DMS 273 (cell line): ENCODE data around the gene ULK4.
A peak's percentile ranks its signal among the peaks of the same experiment; 100 is the strongest.
"Not testable (repeated sequence)": the region's sequence is repeated elsewhere in the genome, so short reads cannot be mapped to it uniquely, and the experiment has no call there.

Experiments
- DNase-seq: peaks from one replicate; lab custom pipeline; 2025; ENCODE audit not compliant: unreplicated experiment; lab: John Stamatoyannopoulos, UW

ULK4 gene

DNA sequence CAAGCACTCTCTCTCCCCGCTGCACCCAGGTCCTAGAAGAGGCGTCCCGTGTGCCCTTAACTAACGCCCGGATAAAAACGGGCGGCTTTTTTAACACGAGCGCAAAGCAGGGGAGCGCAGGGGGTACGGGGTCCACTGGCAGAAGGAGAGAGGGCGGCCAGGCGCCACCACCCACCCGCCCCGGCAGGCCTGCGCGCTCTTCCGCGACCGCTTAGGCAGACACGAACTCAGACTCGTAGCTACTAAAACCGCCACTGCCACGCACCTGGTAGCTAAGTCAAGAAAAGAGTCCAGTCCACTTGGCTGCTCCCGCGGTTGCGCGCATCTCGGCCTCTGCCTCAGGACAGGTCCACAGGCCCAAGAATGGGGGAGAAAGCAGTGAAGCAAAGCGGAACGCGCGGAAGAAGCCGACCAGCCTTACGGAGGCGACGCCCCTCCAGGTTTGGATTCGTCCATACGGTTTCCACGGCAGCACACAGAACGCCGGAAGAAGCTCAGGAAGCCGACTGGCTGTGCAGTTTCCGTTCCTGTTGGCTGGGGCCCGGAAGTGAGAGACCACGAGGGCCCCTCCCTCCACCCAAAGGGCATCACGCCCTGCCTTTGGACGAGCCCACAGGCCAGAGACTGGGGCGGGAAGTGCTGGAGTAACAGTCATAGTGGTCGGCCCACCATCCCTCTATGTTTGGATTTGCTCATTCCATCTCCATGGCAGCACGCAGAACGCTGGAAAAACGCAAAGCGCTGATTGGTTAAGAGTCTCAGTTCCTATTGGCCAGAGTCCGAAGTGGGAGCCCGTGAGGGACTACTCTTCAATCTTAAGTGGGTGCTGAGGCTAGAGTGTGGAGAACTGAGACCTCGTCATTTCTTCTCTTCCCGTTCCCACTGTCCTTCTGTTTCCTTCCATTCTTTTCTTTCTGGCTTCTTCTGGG lies at the start of gene ULK4:
TSS of gene ULK4 (minus strand) at position 353 of the 929 bp plus-strand sequence. CDS start 7,344 bp downstream, outside the sequence.
- peak; percentile 98 for DNase-seq

DNA sequence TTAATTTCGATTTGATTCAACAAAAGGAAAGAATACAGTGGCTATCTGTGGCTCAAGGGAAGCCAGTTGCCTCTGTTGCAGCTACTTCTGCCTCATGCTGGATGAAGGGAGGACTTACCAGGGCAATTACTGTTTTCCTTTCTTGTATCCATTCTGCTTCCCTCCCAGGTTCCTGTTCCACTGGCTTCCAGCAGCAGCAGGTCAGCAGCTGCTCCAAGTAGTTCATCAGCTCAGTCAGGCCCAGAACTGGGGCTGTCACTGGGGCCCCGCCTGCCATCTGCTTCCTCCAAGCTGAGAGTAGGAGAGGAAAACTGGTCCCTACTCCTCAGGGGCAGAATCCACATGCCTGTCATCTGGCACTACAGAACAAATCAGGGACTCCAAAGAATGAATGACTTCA lies 48.6 kb upstream of the ULK4 start:
- peak; percentile 89 for DNase-seq

DNA sequence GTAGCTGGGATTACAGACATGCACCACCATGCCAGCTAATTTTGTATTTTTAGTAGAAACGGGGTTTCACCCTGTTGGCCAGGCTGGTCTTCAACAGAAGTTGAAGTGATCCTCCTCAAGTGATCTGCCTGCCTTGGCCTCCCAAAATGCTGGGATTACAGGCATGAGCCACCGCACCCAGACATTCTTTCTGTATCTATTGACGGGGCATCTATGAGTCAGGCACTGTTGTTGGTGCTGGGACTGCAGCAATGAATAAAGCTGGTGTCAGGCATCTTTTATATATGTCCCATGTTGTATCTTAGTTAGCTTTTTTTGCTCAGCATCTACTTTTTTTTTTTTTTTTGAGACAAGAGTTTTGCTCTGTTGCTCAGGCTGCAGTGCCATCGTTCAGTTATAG lies 47.6 kb upstream of the ULK4 start:
- DNase-seq: no peak

DNA sequence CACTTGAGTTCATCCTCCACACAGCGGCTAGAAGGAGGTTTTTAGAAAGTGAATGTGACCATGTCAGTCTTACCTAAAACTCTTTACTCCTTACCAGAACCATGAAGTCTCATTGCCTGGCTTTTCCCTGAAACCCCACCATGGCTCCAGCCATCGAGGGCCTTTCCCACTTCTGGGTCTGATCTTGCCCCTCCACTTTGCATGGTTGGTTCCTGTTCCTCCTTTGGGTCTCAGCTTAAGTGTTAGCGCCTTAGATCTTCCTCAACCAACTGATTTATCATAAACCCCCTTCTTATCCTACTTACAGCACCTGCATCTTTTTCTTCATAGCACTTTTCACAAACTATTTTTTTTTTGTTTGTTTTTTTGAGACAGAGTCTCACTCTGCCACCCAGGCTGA lies 45.9 kb upstream of the ULK4 start:
- no peak for DNase-seq

DNA sequence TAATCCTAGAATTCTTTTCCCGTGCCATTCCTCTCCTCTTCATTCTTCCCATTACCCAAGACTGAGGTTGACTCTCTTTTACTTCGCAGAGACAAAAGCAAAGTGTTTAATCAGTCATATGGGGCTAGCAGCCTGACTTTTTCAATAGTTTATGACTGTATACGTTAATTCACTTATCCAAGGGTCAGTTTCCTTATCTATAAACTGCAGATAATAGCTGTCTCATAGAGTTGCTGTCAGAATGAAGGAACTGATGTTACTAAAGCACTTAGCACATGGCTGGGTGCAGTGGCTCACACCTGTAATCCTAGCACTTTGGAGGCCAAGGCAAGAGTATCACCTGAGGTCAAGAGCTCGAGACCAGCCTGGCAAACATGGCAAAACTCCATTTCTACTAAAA lies 43.5 kb upstream of the ULK4 start:
- no peak for DNase-seq

DNA sequence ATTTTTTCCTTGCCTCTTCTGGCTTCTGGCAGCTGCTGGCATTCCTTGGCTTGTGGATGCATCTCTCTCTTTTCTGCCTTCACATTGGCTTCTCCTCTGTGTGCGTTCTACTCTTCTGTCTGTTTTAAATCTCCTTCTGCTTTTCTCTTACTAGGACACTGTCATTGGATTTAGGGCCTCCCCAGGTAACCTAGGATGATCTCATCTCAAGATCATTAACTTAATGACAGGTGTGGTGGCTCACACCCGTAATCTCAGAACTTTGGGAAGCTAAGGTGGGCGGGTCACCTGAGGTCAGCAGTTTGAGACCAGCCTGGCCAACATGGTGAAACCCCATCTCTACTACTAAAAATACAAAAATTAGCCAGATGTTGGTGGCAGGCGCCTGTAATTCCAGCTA lies 40.9 kb upstream of the ULK4 start:
- DNase-seq: no peak

DNA sequence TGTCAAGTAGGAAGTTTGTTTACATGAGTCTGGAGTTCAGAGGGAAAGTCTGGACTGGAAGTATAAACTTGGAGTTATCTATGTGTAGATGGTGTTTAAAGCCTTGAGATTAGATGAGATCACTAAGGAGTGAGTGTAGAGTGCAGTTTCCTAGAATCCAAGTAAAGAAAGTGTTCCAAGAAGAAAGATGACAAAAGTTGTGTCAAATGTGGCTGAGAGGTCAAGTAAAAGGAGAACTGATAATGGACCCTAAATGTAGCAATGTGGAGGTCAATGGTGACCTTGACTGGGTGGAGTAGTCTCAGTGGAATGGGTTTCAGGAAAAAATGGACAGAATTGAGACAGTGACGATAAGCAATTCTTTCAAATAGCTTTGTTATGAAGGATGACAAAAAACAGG lies 39.9 kb upstream of the ULK4 start:
- DNase-seq: no peak

DNA sequence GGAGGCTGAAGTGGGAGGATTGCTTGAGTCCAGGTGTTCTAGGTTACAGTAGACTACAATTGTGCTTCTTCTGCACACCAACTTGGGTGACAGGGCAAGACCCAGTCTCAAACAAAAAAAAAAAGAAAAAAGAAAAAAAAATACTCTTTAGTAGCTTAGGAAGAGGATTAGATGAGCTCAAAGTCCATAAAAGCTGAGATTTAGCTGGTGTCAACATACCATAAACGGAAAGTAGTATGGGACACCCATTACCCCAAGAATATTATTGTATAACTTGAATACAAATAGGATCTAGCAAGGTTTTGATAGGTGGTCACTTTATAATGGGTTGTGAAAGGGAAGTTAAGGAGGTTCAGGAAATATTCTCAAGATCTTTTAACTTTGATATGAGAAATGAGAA lies 38.0 kb upstream of the ULK4 start:
- DNase-seq: no peak

DNA sequence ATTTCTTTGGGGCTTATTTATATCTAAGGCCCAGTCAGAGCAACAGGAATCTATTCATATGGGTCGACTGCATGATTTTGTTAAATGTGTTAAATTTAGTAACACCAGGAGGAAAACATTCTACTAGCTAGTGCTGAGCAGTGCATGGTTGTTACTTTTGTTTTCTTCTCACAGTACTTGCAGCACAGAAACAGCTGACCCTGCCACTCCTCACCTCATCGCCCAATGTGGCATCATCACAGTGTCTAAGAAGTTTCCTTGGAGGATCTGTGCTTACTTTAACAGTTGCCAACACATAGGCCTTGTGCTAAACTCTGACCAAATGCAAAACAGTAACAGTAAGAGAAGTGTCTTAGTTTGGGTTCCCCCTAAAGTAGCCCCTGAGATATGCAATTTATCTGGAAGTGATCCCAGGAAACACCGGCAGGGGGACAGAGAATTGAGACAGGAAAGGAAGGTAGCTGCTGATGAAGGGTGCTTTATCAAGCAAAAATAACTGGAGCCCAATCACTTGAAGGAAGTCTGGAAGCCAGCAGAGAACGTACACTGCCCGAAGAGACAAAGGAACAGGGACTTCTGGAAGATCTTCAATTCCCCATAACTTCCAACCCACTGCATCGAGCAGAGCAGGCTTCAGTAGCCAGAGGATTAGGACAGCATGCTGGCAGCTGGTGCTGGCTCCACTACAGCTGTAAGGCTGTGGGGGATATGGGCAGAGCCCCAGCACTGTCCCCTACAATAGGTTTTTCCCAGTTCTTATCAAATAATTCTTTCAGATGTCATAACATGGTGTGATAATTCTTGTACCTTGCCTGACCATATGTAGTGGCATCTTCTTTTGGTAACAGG lies 36.0 kb upstream of the ULK4 start:
- DNase-seq: peak; percentile 57

DNA sequence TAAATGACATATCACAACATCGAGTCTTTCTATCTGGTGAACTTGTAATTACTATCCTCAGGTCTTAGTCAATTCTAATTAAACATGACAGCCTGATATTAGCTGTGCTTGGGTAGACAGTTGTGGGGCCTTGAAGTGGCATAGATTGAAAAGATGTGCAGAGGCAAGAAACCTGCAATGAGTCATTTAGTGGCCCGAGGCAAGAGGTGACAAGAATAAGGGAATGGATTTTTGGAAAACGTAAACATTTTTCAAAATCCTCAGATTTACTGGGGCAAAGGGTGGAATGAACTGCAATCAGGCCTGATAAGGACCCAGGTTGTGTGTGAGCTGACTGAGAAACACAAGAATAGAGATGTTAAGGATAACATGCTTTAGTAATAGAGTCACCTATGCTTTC lies 29.5 kb upstream of the ULK4 start:
- DNase-seq: no peak

DNA sequence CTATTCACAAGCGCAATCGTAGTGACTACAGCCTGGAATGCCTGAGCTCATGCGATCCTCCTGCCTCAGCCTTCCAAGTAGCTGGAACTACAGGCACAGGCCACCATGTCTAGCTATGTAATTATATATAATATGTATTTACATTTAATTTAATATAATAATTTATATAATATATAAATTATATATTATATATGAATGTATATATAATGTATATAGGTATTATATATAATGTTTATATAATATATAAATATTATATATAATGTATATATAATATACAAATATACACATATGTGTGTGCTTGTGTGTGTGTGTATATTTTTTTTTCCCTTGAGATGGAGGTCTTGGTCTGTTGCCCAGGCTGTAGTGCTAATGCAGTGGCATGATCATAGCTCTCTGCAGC lies 27.6 kb upstream of the ULK4 start:
- DNase-seq: no peak

DNA sequence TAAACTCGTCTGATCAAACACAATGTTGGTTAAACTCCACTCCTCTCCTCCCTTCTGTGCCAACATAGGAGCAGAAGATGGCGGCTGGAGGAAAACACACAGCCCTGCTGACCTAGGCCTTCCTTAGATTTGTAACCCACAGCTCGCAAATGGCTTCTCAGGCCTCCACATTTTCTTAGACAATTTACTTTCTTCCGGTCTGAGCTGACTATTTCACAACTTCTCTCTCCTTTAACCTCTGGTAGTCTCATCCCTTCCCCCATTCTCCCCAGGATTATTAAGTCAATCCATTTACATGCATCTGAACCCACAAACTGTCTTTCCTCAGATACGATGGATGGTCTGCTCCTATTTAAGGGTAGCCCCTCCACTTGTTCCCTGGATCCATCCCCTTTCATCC lies 25.7 kb upstream of the ULK4 start:
- DNase-seq: no peak

DNA sequence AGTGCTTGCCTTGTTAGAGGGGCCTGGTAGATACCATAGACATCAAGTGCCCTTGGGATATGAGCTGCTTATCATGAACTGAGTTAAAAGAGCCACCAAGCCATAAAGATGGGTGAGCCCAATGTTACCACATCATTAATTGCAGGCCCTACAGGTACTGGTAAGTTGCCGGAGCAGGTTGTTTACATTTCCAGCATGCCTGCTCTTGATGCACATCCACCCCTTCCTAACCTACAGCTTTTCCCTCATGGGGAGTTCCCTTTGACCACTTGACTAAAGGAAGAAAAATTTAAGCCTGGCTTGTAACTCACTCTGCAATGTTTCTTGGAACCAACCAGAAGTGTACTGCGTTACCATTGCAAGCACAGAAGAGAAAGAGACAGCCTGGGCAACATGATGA lies 24.7 kb upstream of the ULK4 start:
- DNase-seq: no peak

DNA sequence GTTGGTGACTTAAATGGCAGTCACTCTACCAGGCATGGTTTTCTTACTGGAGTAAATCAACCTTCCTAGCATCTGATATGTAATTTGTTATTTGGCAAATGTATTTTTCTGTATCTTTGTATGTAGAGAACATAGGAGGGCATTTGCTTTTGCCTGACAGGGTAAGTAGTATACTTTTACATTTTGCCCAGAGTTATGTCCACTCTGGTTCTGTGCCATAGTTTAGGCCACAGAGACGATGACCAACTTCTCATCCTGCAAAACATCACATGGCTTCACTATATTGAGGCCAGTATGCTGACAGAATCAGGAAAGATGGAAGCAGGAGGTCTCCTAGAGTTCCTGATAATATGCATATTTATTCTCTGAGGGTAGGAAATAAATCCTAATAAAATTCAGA lies 23.1 kb upstream of the ULK4 start:
- no peak for DNase-seq

DNA sequence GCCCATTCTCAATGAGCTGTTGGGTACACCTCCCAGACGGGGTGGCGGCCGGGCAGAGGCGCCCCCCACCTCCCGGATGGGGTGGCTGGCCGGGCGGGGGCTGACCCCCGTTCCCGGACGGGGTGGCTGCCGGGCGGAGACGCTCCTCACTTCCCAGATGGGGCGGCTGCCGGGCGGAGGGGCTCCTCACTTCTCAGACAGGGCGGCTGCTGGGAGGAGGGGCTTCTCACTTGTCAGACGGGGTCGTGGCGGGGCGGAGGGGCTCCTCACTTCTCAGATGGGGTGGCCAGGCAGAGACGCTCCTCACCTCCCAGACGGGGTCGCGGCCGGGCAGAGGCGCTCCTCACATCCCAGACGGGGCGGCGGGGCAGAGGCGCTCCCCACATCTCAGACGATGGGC lies 21.2 kb upstream of the ULK4 start:
- not testable (repeated sequence) for DNase-seq

DNA sequence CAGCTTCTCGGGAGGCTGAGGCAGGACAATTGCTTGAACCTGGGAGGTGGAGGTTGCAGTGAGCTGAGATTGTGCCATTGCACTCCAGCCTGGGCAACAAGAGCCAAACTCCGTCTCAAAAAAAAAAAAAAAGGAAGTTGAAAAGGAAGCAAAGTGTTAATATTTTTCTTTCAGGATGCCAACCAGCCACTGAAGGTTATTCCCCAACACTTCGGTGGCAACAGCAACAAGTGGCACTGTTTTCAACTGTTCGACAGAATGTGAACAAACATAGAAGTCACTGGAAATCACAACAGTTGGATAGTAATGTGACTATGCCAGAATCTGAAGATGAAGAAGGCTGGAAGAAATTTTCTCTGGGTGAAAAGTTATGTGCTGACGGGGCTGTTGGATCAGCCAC lies 15.5 kb upstream of the ULK4 start:
- not testable (repeated sequence) for DNase-seq

DNA sequence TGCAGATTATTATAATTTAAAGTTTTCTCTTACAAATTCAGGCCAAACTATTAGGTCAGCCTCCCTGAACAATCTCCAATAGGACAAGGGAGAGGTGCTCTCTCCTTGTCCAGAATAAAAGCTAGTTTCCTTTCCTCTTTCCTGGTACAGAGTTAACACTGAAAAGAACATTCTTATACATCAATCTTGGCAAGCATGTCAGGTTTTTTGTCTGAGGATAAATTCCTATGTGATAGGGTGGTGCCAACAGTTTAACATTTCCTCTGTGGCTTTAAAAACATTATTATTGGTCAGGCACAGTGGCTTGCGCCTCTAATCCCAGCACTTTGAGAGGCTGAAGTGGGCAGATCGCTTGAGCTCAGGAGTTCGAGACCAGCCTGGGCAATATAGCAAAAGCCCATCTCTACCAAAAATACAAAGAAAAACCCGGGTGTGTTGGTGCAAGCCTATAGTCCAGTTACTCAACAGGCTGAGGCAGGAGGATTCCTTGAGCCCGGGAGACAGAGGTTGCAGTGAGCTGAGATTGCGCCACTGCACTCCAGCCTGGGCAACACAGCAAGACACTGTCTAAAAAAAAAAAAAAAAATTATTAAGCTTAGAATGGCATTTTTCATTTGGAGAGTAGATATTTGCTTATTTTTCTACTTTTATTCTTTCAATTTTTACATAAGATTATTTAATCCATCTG lies 13.7 kb upstream of the ULK4 start:
- no peak for DNase-seq

DNA sequence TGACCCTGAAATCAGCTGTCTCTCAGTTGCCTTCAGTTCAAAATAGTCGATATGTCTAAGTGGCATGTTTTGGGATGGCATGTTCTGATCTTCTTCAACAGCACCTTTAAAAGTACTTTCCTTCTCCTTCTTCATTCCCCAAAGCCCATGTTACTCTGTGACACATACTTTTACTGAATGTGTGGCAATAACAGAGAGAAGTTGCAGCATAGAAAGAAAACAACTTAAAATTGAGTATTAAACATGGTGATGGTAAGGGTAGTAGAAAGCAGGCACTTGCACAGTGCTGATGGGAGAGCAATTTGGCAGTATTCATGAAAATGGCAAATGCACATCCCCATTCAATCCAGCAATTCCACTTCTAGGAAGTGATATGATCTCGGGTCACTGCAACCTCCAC lies 12.3 kb upstream of the ULK4 start:
- no peak for DNase-seq

DNA sequence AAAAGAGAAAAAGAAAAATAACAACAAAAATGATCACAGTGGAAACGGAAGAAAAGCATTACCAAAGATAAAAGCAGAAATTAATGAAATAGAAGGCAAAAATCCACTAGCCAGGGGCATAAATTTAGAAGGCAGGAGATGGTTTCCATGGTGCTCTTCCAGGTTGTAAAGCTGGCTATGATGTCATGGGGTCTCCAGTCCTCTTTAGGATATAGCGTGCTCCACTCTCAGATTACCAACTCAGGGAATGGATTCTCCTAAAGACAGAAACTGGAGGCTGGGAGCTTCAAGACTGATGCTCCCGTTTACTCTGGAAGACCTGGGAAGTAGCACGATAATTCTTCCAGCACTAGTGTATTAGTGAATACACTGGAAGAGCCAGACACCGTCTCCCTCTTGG lies 10.9 kb upstream of the ULK4 start:
- no peak for DNase-seq

DNA sequence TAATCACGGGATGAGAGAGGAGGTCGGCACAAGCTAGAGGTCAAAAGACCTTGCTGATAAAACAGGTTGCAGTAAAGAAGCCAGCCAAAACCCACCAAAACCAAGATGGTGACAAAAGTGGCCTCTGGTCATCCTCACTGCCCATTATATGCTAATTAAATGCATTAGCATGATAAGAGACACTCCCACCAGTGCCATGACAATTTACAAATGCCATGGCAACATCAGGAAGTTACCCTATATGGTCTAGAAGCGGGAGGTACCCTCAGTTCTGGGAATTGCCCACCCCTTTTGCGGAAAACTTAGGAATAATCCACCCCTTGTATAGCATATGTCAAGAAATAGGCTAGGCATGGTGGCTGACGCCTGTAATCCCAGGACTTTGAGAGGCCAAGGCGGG lies 4.3 kb upstream of the ULK4 start:
- no peak for DNase-seq

DNA sequence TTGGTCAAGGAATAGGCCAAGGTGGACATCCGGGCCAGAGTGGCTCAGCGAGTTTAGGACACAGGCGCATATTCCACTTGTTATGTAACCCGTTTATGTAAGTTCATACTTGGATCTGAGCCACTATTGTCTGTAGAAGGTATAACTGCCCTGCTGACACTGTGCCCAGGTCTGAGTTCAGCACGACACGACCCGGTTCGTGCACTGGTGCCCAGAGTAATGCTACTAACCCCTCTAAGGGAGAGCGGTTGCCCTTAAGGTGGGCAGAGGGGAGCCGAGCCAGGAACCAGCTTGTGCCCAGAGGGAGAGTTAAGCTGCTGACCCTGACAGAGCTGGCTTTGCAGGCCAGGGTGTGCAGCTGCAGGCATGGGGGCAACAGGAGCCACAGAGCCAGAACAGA lies 1.9 kb upstream of the ULK4 start:
- DNase-seq: no peak
